PC-3 (cell line): ENCODE measurements around the gene CYP27B1. TPM values are rescaled to one million over a fixed set of nuclear protein-coding genes. Genes with fewer than 3 reads are reported as not detected.

Experiments
- ATAC-seq: fragments of 200-7000 bp; cut with Tn5 transposase; 2 replicates; pipeline ENCODE4 v1.9.1; 2020; ENCODE audit warnings: mild to moderate bottlenecking, moderate library complexity
- BruUV-seq: library from RNA; stranded (reverse); fragments of 400-500 nt; replicated peaks from 2 replicates; lab custom pipeline; 2021; lab: Mats Ljungman, UMichigan
- CTCF ChIA-PET: fragments of 300-600 bp; sonication (Branson Sonifier 250); formaldehyde crosslinking; loops from one replicate; lab custom pipeline; 2022; ENCODE audit warnings: antibody characterized with exemption; lab: Charles Lee
- POLR2A ChIA-PET: fragments of 300-600 bp; sonication (Branson Sonifier 250); formaldehyde crosslinking; loops from one replicate; lab custom pipeline; 2022; ENCODE audit warnings: antibody characterized with exemption; ENCODE audit not compliant: unreplicated experiment; lab: Charles Lee
- DNase-seq: peaks from one replicate; pipeline ENCODE4 v3.0.0-alpha.2; 2015
- H2AFZ ChIP-seq: fragments of 300-600 bp; sonication (generic); 2 replicates; pipeline ENCODE4 v1.6.0; 2016; ENCODE audit warnings: antibody characterized with exemption, low read length
- H3F3A ChIP-seq: fragments of 300-600 bp; sonication (generic); one replicate; pipeline ENCODE4 v1.6.0; 2017; ENCODE audit warnings: antibody characterized with exemption, low read length, control low read depth, mild to moderate bottlenecking; ENCODE audit not compliant: unreplicated experiment
- H3K27ac ChIP-seq: fragments of 300-600 bp; sonication (generic); 2 replicates; pipeline ENCODE4 v1.5.1; 2016; ENCODE audit warnings: mild to moderate bottlenecking, low read length
- H3K27me3 ChIP-seq: fragments of 300-600 bp; sonication (generic); 2 replicates; pipeline ENCODE4 v1.6.1; 2016; ENCODE audit warnings: low read length, mixed read lengths
- H3K36me3 ChIP-seq: fragments of 300-600 bp; sonication (generic); 2 replicates; pipeline ENCODE4 v1.6.1; 2016; ENCODE audit warnings: low read depth, mixed run types, low read length, mixed read lengths
- H3K4me1 ChIP-seq: fragments of 300-600 bp; sonication (generic); 2 replicates; pipeline ENCODE4 v1.5.1; 2016; ENCODE audit warnings: low read length; ENCODE audit not compliant: insufficient read depth
- H3K4me2 ChIP-seq: fragments of 300-600 bp; sonication (generic); 2 replicates; pipeline ENCODE4 v1.6.0; 2016; ENCODE audit warnings: low read length
- H3K4me3 ChIP-seq: fragments of 300-600 bp; sonication (generic); 2 replicates; pipeline ENCODE4 v1.5.1; 2016; ENCODE audit warnings: mild to moderate bottlenecking, low read length, mixed read lengths
- H3K79me2 ChIP-seq: fragments of 300-600 bp; sonication (generic); 2 replicates; pipeline ENCODE4 v1.6.1; 2017; ENCODE audit warnings: low read length, mixed read lengths
- H3K9ac ChIP-seq: fragments of 300-600 bp; sonication (generic); 2 replicates; pipeline ENCODE4 v1.6.0; 2016; ENCODE audit warnings: mild to moderate bottlenecking, low read length
- H3K9me2 ChIP-seq: fragments of 300-600 bp; sonication (generic); replicated peaks from 2 replicates; pipeline ENCODE4 v1.6.1; 2016; ENCODE audit warnings: mixed run types, low read length, mixed read lengths
- H3K9me3 ChIP-seq: fragments of 300-600 bp; sonication (generic); 2 replicates; pipeline ENCODE4 v1.6.1; 2016; ENCODE audit warnings: low read length, mixed read lengths
- H4K20me1 ChIP-seq: fragments of 300-600 bp; sonication (generic); 2 replicates; pipeline ENCODE4 v1.6.1; 2016; ENCODE audit warnings: low read length, mixed read lengths
- EZH2 ChIP-seq: fragments of 300-600 bp; sonication (generic); IDR thresholded peaks from one replicate; pipeline ENCODE4 v1.6.1; 2017; ENCODE audit warnings: antibody characterized with exemption, mild to moderate bottlenecking, low read length; ENCODE audit not compliant: unreplicated experiment
- EZH2phosphoT487 ChIP-seq: fragments of 300-600 bp; sonication (generic); IDR thresholded peaks from 2 replicates; pipeline ENCODE4 v1.6.1; 2018; ENCODE audit warnings: mild to moderate bottlenecking, antibody characterized with exemption, low read length, borderline replicate concordance
- intact Hi-C: fragments of 100-400 bp; cut with micrococcal nuclease; formaldehyde crosslinking; loops from 2 replicates; pipeline ENCODE4 v1.9.0; 2023
- total RNA-seq: library from RNA; depleted of rRNA; stranded (reverse); fragments of >200 nt; gene quantifications from 2 replicates; pipeline ENCODE4 v1.2.3, GENCODE V29; 2014
- TF ChIP-seq, protein P1 (sequence below): fragments of 300-600 bp; sonication (generic); conservative IDR thresholded peaks from 2 replicates; pipeline ENCODE4 v1.5.1; 2017; ENCODE audit warnings: antibody characterized with exemption, low read depth, mild to moderate bottlenecking, low read length

The CYP27B1 gene
- total RNA-seq, 1 experiment from 2014 or later = 8.1 TPM

DNA sequence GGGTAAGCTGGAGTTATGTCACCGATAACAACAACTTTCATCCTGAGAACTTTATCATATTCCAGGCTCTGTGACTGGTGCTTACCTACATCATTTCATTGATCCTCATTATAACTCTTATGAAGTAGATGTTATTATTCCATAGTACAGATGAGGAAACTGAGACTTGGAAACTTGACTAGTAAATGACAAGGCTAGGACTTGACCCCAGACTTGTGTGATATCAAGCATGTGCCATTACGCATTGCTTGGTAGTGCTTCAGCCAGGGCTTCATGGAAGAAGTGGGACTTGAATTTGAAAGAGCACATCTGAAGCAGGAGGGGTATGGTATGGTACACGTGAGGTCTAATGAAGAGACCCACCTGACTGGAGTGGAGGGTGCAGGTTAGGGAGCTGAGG lies 39.8 kb upstream of the CYP27B1 start:
- Histone ChIP-seq H3F3A (no peaks in the 10 kb centered on the region), H3K36me3 (no peaks in the 10 kb centered on the region), H3K27ac (no peak overlapping the region), H3K27me3 (no peaks in the 10 kb centered on the region), H2AFZ (no peak overlapping the region), H3K4me1 (peaks cover 11% of the 10 kb centered on the region), H3K9ac (no peak overlapping the region), H3K4me2 (no peak overlapping the region), H3K4me3 (no peak overlapping the region), H3K9me2 (no peaks in the 10 kb centered on the region), H3K79me2 (no peaks in the 10 kb centered on the region), H3K9me3 (no peaks in the 10 kb centered on the region), H4K20me1 (no peaks in the 10 kb centered on the region)
- intact Hi-C loops = no loop called here
- TF ChIP-seq EZH2phosphoT487 (no peak), EZH2 (no peak)
- TF ChIP-seq, protein P1, sequence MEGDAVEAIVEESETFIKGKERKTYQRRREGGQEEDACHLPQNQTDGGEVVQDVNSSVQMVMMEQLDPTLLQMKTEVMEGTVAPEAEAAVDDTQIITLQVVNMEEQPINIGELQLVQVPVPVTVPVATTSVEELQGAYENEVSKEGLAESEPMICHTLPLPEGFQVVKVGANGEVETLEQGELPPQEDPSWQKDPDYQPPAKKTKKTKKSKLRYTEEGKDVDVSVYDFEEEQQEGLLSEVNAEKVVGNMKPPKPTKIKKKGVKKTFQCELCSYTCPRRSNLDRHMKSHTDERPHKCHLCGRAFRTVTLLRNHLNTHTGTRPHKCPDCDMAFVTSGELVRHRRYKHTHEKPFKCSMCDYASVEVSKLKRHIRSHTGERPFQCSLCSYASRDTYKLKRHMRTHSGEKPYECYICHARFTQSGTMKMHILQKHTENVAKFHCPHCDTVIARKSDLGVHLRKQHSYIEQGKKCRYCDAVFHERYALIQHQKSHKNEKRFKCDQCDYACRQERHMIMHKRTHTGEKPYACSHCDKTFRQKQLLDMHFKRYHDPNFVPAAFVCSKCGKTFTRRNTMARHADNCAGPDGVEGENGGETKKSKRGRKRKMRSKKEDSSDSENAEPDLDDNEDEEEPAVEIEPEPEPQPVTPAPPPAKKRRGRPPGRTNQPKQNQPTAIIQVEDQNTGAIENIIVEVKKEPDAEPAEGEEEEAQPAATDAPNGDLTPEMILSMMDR = no peak
- DNase-seq = no peak
- CTCF ChIA-PET = no interaction called here
- POLR2A ChIA-PET = no interaction called here
- BruUV-seq = no TSS peak
- ATAC-seq = no peak

DNA sequence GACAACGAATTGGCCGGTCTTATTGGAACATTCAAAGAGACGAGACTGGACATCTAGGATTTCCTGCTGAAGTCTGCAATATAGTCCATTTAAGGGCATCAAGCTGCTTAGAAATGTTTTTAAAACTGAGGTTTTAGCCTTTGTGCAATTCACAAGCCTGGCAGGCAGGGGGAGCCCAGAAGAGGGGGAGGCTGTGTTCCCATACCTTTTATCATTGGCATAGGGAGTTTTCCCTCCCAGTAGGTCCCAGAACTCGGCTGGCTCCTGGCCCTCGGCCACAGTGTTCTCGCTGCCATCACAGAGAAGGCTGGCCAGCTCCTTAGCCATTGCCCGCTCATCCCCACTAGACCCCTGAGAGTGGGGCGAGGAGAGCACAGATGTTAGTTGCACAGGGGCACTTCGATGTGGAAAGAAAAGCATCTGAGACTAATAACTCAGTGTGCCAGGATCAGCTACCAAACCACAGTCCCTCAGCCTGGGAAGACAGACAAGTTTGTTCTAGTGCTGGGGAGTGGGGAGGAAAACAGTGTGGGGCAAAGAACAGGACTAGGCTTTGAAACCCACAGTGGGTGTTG lies 36.5 kb upstream of the CYP27B1 start:
- intact Hi-C loops = loop anchor here (1.0 kb wide), 1 partner anchor 102 kb away; no protein-coding TSS in a partner anchor
- no peaks in the 10 kb centered on the region for H3K9me3 ChIP-seq
- H3K79me2 ChIP-seq = no peaks in the 10 kb centered on the region
- H3K4me2 ChIP-seq = no peak overlapping the region
- H3K36me3 ChIP-seq = no peaks in the 10 kb centered on the region; the same call in 1 of the 2 replicates
- H3K9me2 ChIP-seq = no peaks in the 10 kb centered on the region
- no peaks in the 10 kb centered on the region for H3F3A ChIP-seq
- H3K9ac ChIP-seq = no peak overlapping the region
- H3K27ac ChIP-seq = no peak overlapping the region
- peak; percentile 60 for ATAC-seq
- H3K4me3 ChIP-seq = no peak overlapping the region
- BruUV-seq = no TSS peak
- CTCF ChIA-PET = no interaction called here
- DNase-seq = peak; percentile 60
- H3K4me1 ChIP-seq = no peaks in the 10 kb centered on the region
- no peaks in the 10 kb centered on the region for H4K20me1 ChIP-seq
- TF ChIP-seq, protein P1 = peak; percentile 82
- TF ChIP-seq EZH2 = no peak
- TF ChIP-seq EZH2phosphoT487 = no peak
- H2AFZ ChIP-seq = no peak overlapping the region
- no peaks in the 10 kb centered on the region for H3K27me3 ChIP-seq
- POLR2A ChIA-PET = interaction anchor here (0.5 kb wide), 1 partner anchor 49 kb away, joined by 3 read pairs; no protein-coding TSS in a partner anchor

DNA sequence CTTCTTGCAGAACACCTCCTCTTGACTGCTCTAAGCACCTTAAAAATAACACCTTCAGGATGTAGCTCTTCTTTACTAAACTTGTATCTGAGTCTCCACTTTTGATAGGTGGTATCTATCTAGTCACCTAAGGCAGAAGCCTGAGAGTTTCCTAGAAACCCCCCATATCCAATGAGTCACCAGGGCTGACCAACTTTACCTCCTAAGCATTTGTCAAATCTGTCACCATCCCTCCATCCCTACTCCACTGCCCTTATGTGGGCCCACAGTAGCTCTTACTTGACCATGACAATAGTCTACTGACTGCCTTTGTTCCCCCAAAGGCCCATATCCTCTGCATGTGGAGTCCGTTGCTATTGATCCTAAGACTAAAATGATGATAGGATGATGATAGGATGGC lies 35.7 kb upstream of the CYP27B1 start:
- intact Hi-C loops = loop anchor here (1.0 kb wide), 1 partner anchor 103 kb away; no protein-coding TSS in a partner anchor
- H3K4me1 ChIP-seq = no peaks in the 10 kb centered on the region
- no peak overlapping the region for H3K4me3 ChIP-seq
- H3K79me2 ChIP-seq = no peaks in the 10 kb centered on the region
- BruUV-seq = no TSS peak
- no peak for ATAC-seq
- H3F3A ChIP-seq = no peaks in the 10 kb centered on the region
- TF ChIP-seq EZH2phosphoT487 (no peak), EZH2 (no peak)
- TF ChIP-seq, protein P1 = no peak
- POLR2A ChIA-PET = interaction anchor here (0.5 kb wide), 1 partner anchor 42 kb away, joined by 9 read pairs; no protein-coding TSS in a partner anchor
- no peak overlapping the region for H3K27ac ChIP-seq
- no peaks in the 10 kb centered on the region for H3K27me3 ChIP-seq
- no peaks in the 10 kb centered on the region for H4K20me1 ChIP-seq
- no peaks in the 10 kb centered on the region for H3K9me2 ChIP-seq
- H3K36me3 ChIP-seq = peaks cover 2% of the 10 kb centered on the region; the same call in 1 of the 2 replicates
- H3K9me3 ChIP-seq = no peaks in the 10 kb centered on the region
- no peak overlapping the region for H3K9ac ChIP-seq
- H2AFZ ChIP-seq = no peak overlapping the region
- CTCF ChIA-PET = no interaction called here
- no peak for DNase-seq
- no peak overlapping the region for H3K4me2 ChIP-seq
